HEK293 (cell line): ENCODE measurements around the gene ARHGEF37.
A peak's percentile ranks its signal among the peaks of the same experiment; 100 is the strongest.

ENCODE experiments used
- CTCF ChIA-PET: fragments of 350-600 bp; formaldehyde crosslinking; extraction: SDS; loops from one replicate; lab custom pipeline; 2021; ENCODE audit warnings: antibody characterized with exemption; lab: Yijun Ruan, JAX
- POLR2A ChIA-PET: fragments of 300-600 bp; formaldehyde crosslinking; extraction: SDS; loops from one replicate; lab custom pipeline; 2020; ENCODE audit warnings: antibody characterized with exemption, inconsistent platforms; lab: Yijun Ruan, JAX
- H3K27ac ChIP-seq: fragments of 200-500 bp; sonication (Bioruptor generic); 2 replicates; pipeline ENCODE4 v1.5.1; 2014; ENCODE audit warnings: low read depth, low read length, control low read depth, inconsistent platforms; ENCODE audit errors: extremely low read depth
- H3K36me3 ChIP-seq, 2 experiments: fragments of 200-500 bp in 1 of 2; sonication (Bioruptor generic) in 1 of 2; 1 replicate in 1 of 2; 2 replicates in 1 of 2; pipeline ENCODE4 v1.5.1; 2014 to 2017; ENCODE audit warnings: inconsistent platforms in 2 of 2, low read length in 2 of 2; ENCODE audit not compliant: control insufficient read depth in 2 of 2, insufficient read depth in 1 of 2
- H3K4me1 ChIP-seq: fragments of 200-500 bp; sonication (Bioruptor generic); 2 replicates; pipeline ENCODE4 v1.5.1; 2014; ENCODE audit warnings: mild to moderate bottlenecking, low read length, inconsistent platforms; ENCODE audit not compliant: control insufficient read depth, insufficient read depth
- H3K4me3 ChIP-seq: 2 replicates; pipeline ENCODE4 v1.5.1; 2011; ENCODE audit warnings: low read depth, mild to moderate bottlenecking, control low read depth, low read length, moderate library complexity
- H3K9me3 ChIP-seq: fragments of 200-500 bp; sonication (Bioruptor generic); 2 replicates; pipeline ENCODE4 v1.5.1; 2014; ENCODE audit warnings: low read depth, low read length, inconsistent platforms; ENCODE audit not compliant: control insufficient read depth, insufficient read depth
- EGR2 ChIP-seq: fragments of 450-650 bp; formaldehyde crosslinking; IDR thresholded peaks from 2 replicates; pipeline ENCODE4 v1.5.1; 2016; ENCODE audit warnings: low read depth, missing biosample characterization, missing genetic modification characterization
- GLI2 ChIP-seq: fragments of 450-650 bp; formaldehyde crosslinking; IDR thresholded peaks from 2 replicates; pipeline ENCODE4; 2017; ENCODE audit warnings: missing biosample characterization, missing genetic modification characterization, low read depth, borderline replicate concordance
- GLIS1 ChIP-seq: fragments of 450-650 bp; formaldehyde crosslinking; IDR thresholded peaks from 2 replicates; pipeline ENCODE4 v1.5.1; 2016; ENCODE audit warnings: missing biosample characterization, missing genetic modification characterization
- KLF1 ChIP-seq: fragments of 450-650 bp; formaldehyde crosslinking; IDR thresholded peaks from 2 replicates; pipeline ENCODE4 v1.5.1; 2016; ENCODE audit warnings: missing biosample characterization, missing genetic modification characterization
- MEIS1 ChIP-seq: sonication (generic); formaldehyde crosslinking; IDR thresholded peaks from 2 replicates; pipeline ENCODE4 v1.8.1; 2022; ENCODE audit warnings: missing genetic modification reagents, mild to moderate bottlenecking, borderline replicate concordance
- OVOL3 ChIP-seq: fragments of 450-650 bp; formaldehyde crosslinking; IDR thresholded peaks from 2 replicates; pipeline ENCODE4 v1.5.1; 2016; ENCODE audit warnings: missing biosample characterization, missing genetic modification characterization
- PRDM10 ChIP-seq: fragments of 450-650 bp; formaldehyde crosslinking; IDR thresholded peaks from 2 replicates; pipeline ENCODE4 v1.5.1; 2016; ENCODE audit warnings: missing biosample characterization, missing genetic modification characterization
- YY2 ChIP-seq: fragments of 450-650 bp; formaldehyde crosslinking; IDR thresholded peaks from 2 replicates; pipeline ENCODE4 v1.5.1; 2016; ENCODE audit warnings: missing biosample characterization, missing genetic modification characterization
- ZBTB6 ChIP-seq: fragments of 450-650 bp; formaldehyde crosslinking; IDR thresholded peaks from 2 replicates; pipeline ENCODE4 v1.5.1; 2017; ENCODE audit warnings: missing biosample characterization, missing genetic modification characterization
- ZFHX2 ChIP-seq: fragments of 450-650 bp; formaldehyde crosslinking; conservative IDR thresholded peaks from 2 replicates; pipeline ENCODE4 v1.5.1; 2016; ENCODE audit warnings: missing biosample characterization, missing genetic modification characterization
- ZFP41 ChIP-seq: fragments of 450-650 bp; formaldehyde crosslinking; IDR thresholded peaks from 2 replicates; pipeline ENCODE4 v1.5.1; 2016; ENCODE audit warnings: missing biosample characterization, missing genetic modification characterization, borderline replicate concordance
- ZNF114 ChIP-seq: fragments of 450-650 bp; formaldehyde crosslinking; IDR thresholded peaks from 2 replicates; pipeline ENCODE4 v1.5.0; 2017; ENCODE audit warnings: missing biosample characterization, missing genetic modification characterization
- ZNF140 ChIP-seq: fragments of 450-650 bp; formaldehyde crosslinking; IDR thresholded peaks from 2 replicates; pipeline ENCODE4 v1.5.1; 2016; ENCODE audit warnings: missing biosample characterization, missing genetic modification characterization
- ZNF169 ChIP-seq: fragments of 450-650 bp; formaldehyde crosslinking; IDR thresholded peaks from 2 replicates; pipeline ENCODE4 v1.5.1; 2016; ENCODE audit warnings: missing biosample characterization, missing genetic modification characterization
- ZNF19 ChIP-seq: fragments of 450-650 bp; formaldehyde crosslinking; IDR thresholded peaks from 2 replicates; pipeline ENCODE4; 2016; ENCODE audit warnings: missing biosample characterization, missing genetic modification characterization, low read depth
- ZNF211 ChIP-seq: fragments of 450-650 bp; formaldehyde crosslinking; IDR thresholded peaks from 2 replicates; pipeline ENCODE4 v1.5.1; 2016; ENCODE audit warnings: low read depth, missing biosample characterization, missing genetic modification characterization
- ZNF274 ChIP-seq, 2 experiments: fragments of 200-500 bp in 1 of 2; fragments of 450-650 bp in 1 of 2; sonication (Bioruptor generic) in 1 of 2; formaldehyde crosslinking in 1 of 2; IDR thresholded peaks; 2 replicates each; pipeline versions ENCODE4 v1.5.1 to v1.6.1; 2014 to 2016; ENCODE audit warnings: borderline replicate concordance in 1 of 2, inconsistent platforms in 1 of 2, low read length in 1 of 2, missing biosample characterization in 1 of 2, missing genetic modification characterization in 1 of 2
- ZNF335 ChIP-seq: fragments of 450-650 bp; formaldehyde crosslinking; conservative IDR thresholded peaks from 2 replicates; pipeline ENCODE4 v1.5.1; 2016; ENCODE audit warnings: missing biosample characterization, missing genetic modification characterization
- ZNF366 ChIP-seq: fragments of 450-650 bp; formaldehyde crosslinking; conservative IDR thresholded peaks from 2 replicates; pipeline ENCODE4 v1.5.1; 2016; ENCODE audit warnings: missing biosample characterization, missing genetic modification characterization
- ZNF473 ChIP-seq: fragments of 450-650 bp; formaldehyde crosslinking; IDR thresholded peaks from 2 replicates; pipeline ENCODE4 v1.5.1; 2017; ENCODE audit warnings: missing biosample characterization, missing genetic modification characterization
- ZNF549 ChIP-seq: fragments of 450-650 bp; IDR thresholded peaks from 2 replicates; pipeline ENCODE4 v1.5.1; 2018; ENCODE audit warnings: missing biosample characterization, missing genetic modification characterization, mild to moderate bottlenecking, inconsistent platforms, moderate library complexity
- ZNF585B ChIP-seq: fragments of 450-650 bp; formaldehyde crosslinking; IDR thresholded peaks from 2 replicates; pipeline ENCODE4 v1.5.1; 2016; ENCODE audit warnings: missing biosample characterization, missing genetic modification characterization
- ZNF677 ChIP-seq: fragments of 450-650 bp; IDR thresholded peaks from 2 replicates; pipeline ENCODE4 v1.5.0; 2018; ENCODE audit warnings: missing biosample characterization, mild to moderate bottlenecking, missing genetic modification characterization, moderate library complexity
- ZNF701 ChIP-seq: fragments of 450-650 bp; formaldehyde crosslinking; IDR thresholded peaks from 2 replicates; pipeline ENCODE4 v1.5.1; 2016; ENCODE audit warnings: missing biosample characterization, missing genetic modification characterization
- ZNF776 ChIP-seq: fragments of 450-650 bp; formaldehyde crosslinking; IDR thresholded peaks from 2 replicates; pipeline ENCODE4 v1.5.0; 2017; ENCODE audit warnings: missing biosample characterization, missing genetic modification characterization, borderline replicate concordance
- TF ChIP-seq, protein P1 (sequence below): fragments of 450-650 bp; formaldehyde crosslinking; IDR thresholded peaks from 2 replicates; pipeline ENCODE4 v1.5.1; 2016; ENCODE audit warnings: missing biosample characterization, missing genetic modification characterization
- TF ChIP-seq, protein P2 (sequence below): fragments of 450-650 bp; formaldehyde crosslinking; IDR thresholded peaks from 2 replicates; pipeline ENCODE4 v1.5.1; 2017; ENCODE audit warnings: missing biosample characterization, missing genetic modification characterization
- TF ChIP-seq, protein P3 (sequence below): fragments of 450-650 bp; formaldehyde crosslinking; IDR thresholded peaks from 2 replicates; pipeline ENCODE4 v1.5.1; 2016; ENCODE audit warnings: missing biosample characterization, missing genetic modification characterization

ARHGEF37 gene

GRCh38 chr5:149675610-149676201 is 94.4 kb downstream of the ARHGEF37 start:
- Histone ChIP-seq H3K36me3 (no peaks in the 10 kb centered on the region), H3K9me3 (no peaks in the 10 kb centered on the region), H3K4me1 (peaks cover 5% of the 10 kb centered on the region; the same call in 1 of the 2 replicates), H3K4me3 (no peak overlapping the region), H3K27ac (no peak overlapping the region)
- ChIA-PET CTCF (interaction anchor here (0.9 to 2.6 kb wide), 3 partner anchors 8 to 102 kb away, joined by 3 to 14 read pairs (median 5); no protein-coding TSS in a partner anchor), POLR2A (no interaction called here)
- TF ChIP-seq ZNF19 (tag by site-specific recombination) (no peak), ZNF169 (tag by site-specific recombination) (no peak), KLF1 (tag by site-specific recombination) (peak; percentile 51; the same call in 1 of the 2 replicates), ZNF274 (IDR thresholded peaks at IDR 0.05; ENCODE audit: low read length) (no peak), ZNF274 (tag by site-specific recombination; IDR thresholded peaks at IDR 0.05; ENCODE audit: borderline replicate concordance) (no peak), GLIS1 (0 out of 2 replicates have a peak, but pooled peaks have one; percentile 21), ZNF701 (tag by site-specific recombination) (no peak), GLI2 (no peak), PRDM10 (peak; percentile 47; the same call in 1 of the 2 replicates), ZNF549 (no peak), YY2 (tag by site-specific recombination) (no peak), ZNF335 (tag by site-specific recombination) (no peak), OVOL3 (tag by site-specific recombination) (no peak), ZNF114 (tag by site-specific recombination) (no peak), ZBTB6 (tag by site-specific recombination) (no peak), ZFHX2 (tag by site-specific recombination) (peak; percentile 85), ZFP41 (tag by site-specific recombination) (no peak), ZNF366 (tag by site-specific recombination) (no peak), ZNF585B (tag by site-specific recombination) (no peak), ZNF776 (tag by site-specific recombination) (no peak), ZNF677 (tag by site-specific recombination) (no peak), ZNF211 (tag by site-specific recombination) (no peak), MEIS1 (CRISPR knock-in tag) (no peak), ZNF140 (tag by site-specific recombination) (no peak), ZNF473 (no peak), EGR2 (peak; percentile 91)
- TF ChIP-seq, protein P1, sequence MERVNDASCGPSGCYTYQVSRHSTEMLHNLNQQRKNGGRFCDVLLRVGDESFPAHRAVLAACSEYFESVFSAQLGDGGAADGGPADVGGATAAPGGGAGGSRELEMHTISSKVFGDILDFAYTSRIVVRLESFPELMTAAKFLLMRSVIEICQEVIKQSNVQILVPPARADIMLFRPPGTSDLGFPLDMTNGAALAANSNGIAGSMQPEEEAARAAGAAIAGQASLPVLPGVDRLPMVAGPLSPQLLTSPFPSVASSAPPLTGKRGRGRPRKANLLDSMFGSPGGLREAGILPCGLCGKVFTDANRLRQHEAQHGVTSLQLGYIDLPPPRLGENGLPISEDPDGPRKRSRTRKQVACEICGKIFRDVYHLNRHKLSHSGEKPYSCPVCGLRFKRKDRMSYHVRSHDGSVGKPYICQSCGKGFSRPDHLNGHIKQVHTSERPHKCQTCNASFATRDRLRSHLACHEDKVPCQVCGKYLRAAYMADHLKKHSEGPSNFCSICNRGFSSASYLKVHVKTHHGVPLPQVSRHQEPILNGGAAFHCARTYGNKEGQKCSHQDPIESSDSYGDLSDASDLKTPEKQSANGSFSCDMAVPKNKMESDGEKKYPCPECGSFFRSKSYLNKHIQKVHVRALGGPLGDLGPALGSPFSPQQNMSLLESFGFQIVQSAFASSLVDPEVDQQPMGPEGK (tag by site-specific recombination), result no peak
- TF ChIP-seq, protein P2, sequence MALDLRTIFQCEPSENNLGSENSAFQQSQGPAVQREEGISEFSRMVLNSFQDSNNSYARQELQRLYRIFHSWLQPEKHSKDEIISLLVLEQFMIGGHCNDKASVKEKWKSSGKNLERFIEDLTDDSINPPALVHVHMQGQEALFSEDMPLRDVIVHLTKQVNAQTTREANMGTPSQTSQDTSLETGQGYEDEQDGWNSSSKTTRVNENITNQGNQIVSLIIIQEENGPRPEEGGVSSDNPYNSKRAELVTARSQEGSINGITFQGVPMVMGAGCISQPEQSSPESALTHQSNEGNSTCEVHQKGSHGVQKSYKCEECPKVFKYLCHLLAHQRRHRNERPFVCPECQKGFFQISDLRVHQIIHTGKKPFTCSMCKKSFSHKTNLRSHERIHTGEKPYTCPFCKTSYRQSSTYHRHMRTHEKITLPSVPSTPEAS (tag by site-specific recombination), result no peak
- TF ChIP-seq, protein P3, sequence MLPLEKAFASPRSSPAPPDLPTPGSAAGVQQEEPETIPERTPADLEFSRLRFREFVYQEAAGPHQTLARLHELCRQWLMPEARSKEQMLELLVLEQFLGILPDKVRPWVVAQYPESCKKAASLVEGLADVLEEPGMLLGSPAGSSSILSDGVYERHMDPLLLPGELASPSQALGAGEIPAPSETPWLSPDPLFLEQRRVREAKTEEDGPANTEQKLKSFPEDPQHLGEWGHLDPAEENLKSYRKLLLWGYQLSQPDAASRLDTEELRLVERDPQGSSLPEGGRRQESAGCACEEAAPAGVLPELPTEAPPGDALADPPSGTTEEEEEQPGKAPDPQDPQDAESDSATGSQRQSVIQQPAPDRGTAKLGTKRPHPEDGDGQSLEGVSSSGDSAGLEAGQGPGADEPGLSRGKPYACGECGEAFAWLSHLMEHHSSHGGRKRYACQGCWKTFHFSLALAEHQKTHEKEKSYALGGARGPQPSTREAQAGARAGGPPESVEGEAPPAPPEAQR (tag by site-specific recombination), result no peak
